HL-60 (cell line): ENCODE data around the gene GPR89A.

ENCODE experiments used
- DNase-seq, 2 experiments: peaks; one replicate each; pipeline ENCODE4 v3.0.0-alpha.2; 2010 to 2020; ENCODE audit warnings: low read depth in 1 of 2, low spot score in 1 of 2
- H3K27ac ChIP-seq: fragments of 250-450 bp; sonication (Bioruptor Pico); replicated peaks from 2 replicates; pipeline ENCODE4 v1.5.1; 2020; ENCODE audit warnings: mild to moderate bottlenecking, moderate library complexity
- H3K27me3 ChIP-seq: fragments of 250-450 bp; sonication (Bioruptor Pico); 2 replicates; pipeline ENCODE4 v1.5.1; 2021; ENCODE audit warnings: mild to moderate bottlenecking, moderate library complexity; ENCODE audit not compliant: insufficient read depth, poor library complexity, severe bottlenecking
- H3K4me3 ChIP-seq: replicated peaks from 2 replicates; pipeline ENCODE4 v1.5.1; 2011; ENCODE audit warnings: mild to moderate bottlenecking, control low read depth, low read length; ENCODE audit not compliant: insufficient read depth
- GABPA ChIP-seq: IDR thresholded peaks from 2 replicates; pipeline ENCODE4 v1.6.1; 2012; ENCODE audit warnings: low read depth
- POLR2AphosphoS5 ChIP-seq: IDR thresholded peaks from 2 replicates; pipeline ENCODE4 v1.6.1; 2012; ENCODE audit warnings: low read depth
- SPI1 ChIP-seq: IDR thresholded peaks from 2 replicates; pipeline ENCODE4 v1.6.1; 2012; ENCODE audit warnings: low read depth, mild to moderate bottlenecking, borderline replicate concordance
- TF ChIP-seq, protein P1 (sequence below): IDR thresholded peaks from one replicate; pipeline ENCODE4 v1.5.1; 2011; ENCODE audit warnings: low read length, control low read depth, inconsistent platforms; ENCODE audit not compliant: insufficient read depth
- TF ChIP-seq, protein P2 (sequence below): IDR thresholded peaks from 2 replicates; pipeline ENCODE4 v1.6.1; 2012; ENCODE audit warnings: low read depth; ENCODE audit not compliant: insufficient replicate concordance

GPR89A gene

DNA sequence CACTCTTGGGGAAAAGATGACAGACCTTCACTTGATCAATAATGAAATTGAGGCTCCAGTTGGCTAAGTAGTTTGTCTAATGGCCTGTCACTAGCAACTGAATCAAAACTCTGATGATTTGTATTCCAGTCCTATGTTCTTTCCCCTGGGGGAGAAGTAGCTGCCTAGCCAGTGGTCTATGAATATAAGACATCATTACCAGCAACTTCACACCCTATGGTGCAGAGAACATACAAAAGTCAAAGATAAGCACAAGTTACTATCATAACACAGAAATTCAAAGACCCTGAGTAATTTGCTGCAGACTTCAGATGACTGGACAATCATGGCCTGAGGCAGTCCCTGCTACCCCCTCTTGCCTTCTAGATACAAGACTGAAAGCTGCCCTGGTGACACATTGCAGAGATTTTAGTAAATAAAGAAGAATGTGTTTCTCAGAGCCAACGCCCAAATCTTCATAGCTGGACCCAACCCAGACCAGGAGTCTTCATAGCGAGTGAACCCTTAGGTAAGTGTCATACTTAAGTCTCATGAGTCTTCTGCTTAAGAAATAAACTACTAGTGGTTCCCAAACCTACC, 98.4 kb downstream of the GPR89A start:
- no peak for DNase-seq
- no peak overlapping the region for H3K4me3 ChIP-seq

DNA sequence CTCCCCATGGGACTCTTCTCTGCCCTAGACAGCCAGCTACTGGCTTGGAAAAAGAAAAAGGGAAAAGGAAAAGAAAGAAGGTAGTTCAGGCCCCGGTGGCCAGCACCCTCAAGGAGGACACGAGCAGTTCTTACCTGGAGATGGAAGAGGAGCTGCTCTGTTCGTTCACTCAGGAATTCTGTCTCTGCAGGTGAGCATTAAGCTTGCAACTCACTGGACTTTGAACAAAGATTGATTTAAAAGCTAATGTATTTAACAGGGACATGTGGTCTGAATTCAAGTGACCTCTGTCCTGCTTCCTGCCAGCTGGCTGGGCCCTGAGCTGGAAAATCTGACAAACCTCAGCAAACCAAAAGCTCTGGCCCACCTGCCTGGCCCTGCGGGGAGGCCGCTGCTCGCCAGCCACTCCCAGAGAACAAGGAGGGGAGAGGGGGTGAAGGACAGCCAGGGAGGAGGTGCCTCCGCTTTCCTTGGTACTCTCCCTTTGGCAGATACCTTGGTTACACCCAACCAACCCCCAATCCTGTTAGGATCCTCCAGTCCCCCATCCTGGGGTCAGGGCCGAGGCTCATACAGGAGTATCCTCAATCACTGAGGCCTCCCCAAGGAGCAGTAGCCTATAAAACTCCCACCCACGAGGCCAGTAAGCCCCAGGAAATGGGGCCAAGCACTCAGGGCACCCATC, 99.5 kb downstream of the GPR89A start, which contains the start of gene PDZK1:
Gene PDZK1, minus strand, starts transcription at position 186 of the 685 bp plus-strand sequence. CDS start 19,347 bp downstream, outside the sequence.
- DNase-seq = no peak
- H3K27me3 ChIP-seq = no peaks in the 10 kb centered on the region
- TF ChIP-seq SPI1 = no peak
- no peak for TF ChIP-seq GABPA
- TF ChIP-seq, protein P1, sequence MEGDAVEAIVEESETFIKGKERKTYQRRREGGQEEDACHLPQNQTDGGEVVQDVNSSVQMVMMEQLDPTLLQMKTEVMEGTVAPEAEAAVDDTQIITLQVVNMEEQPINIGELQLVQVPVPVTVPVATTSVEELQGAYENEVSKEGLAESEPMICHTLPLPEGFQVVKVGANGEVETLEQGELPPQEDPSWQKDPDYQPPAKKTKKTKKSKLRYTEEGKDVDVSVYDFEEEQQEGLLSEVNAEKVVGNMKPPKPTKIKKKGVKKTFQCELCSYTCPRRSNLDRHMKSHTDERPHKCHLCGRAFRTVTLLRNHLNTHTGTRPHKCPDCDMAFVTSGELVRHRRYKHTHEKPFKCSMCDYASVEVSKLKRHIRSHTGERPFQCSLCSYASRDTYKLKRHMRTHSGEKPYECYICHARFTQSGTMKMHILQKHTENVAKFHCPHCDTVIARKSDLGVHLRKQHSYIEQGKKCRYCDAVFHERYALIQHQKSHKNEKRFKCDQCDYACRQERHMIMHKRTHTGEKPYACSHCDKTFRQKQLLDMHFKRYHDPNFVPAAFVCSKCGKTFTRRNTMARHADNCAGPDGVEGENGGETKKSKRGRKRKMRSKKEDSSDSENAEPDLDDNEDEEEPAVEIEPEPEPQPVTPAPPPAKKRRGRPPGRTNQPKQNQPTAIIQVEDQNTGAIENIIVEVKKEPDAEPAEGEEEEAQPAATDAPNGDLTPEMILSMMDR = no peak
- TF ChIP-seq, protein P2, sequence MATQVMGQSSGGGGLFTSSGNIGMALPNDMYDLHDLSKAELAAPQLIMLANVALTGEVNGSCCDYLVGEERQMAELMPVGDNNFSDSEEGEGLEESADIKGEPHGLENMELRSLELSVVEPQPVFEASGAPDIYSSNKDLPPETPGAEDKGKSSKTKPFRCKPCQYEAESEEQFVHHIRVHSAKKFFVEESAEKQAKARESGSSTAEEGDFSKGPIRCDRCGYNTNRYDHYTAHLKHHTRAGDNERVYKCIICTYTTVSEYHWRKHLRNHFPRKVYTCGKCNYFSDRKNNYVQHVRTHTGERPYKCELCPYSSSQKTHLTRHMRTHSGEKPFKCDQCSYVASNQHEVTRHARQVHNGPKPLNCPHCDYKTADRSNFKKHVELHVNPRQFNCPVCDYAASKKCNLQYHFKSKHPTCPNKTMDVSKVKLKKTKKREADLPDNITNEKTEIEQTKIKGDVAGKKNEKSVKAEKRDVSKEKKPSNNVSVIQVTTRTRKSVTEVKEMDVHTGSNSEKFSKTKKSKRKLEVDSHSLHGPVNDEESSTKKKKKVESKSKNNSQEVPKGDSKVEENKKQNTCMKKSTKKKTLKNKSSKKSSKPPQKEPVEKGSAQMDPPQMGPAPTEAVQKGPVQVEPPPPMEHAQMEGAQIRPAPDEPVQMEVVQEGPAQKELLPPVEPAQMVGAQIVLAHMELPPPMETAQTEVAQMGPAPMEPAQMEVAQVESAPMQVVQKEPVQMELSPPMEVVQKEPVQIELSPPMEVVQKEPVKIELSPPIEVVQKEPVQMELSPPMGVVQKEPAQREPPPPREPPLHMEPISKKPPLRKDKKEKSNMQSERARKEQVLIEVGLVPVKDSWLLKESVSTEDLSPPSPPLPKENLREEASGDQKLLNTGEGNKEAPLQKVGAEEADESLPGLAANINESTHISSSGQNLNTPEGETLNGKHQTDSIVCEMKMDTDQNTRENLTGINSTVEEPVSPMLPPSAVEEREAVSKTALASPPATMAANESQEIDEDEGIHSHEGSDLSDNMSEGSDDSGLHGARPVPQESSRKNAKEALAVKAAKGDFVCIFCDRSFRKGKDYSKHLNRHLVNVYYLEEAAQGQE = no peak
- TF ChIP-seq POLR2AphosphoS5 = no peak
- H3K4me3 ChIP-seq = no peak within 1 kb of the TSS
- H3K27ac ChIP-seq = no peak within 1 kb of the TSS

More for the DNA sequence above, 98.4 kb downstream of the GPR89A start:
- TF ChIP-seq, protein P1 = no peak
- TF ChIP-seq SPI1 (no peak), GABPA (no peak), POLR2AphosphoS5 (no peak)
- TF ChIP-seq, protein P2 = no peak
- no peak overlapping the region for H3K27ac ChIP-seq
- H3K27me3 ChIP-seq = no peaks in the 10 kb centered on the region

DNA sequence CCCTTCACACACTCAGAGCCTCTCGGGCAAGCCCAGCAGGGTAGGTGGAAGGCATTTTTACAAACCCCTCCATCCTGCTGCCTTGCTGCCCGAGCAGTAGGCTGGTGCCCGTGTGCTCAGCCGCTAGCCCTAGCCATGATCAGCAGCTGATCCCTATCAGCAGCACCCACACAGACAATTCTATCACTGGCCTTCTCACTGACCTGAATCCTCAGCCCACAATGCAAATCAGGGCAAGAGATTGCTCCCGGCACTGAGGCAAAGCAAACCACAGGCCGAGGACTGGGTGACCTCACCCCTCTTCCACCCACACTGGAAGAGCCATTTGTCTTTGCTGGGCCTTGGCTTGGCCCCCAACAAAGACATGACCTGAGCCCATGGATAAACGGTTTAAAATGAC, 100.3 kb downstream of the GPR89A start:
- no peak overlapping the region for H3K4me3 ChIP-seq
- no peaks in the 10 kb centered on the region for H3K27me3 ChIP-seq
- H3K27ac ChIP-seq = no peak overlapping the region
- TF ChIP-seq SPI1 (no peak), POLR2AphosphoS5 (no peak), GABPA (no peak)
- TF ChIP-seq, protein P2 = no peak
- TF ChIP-seq, protein P1 = no peak
- no peak for DNase-seq
